Astrocyte of the hippocampus (primary cell): ENCODE results near the gene NFKBIL1.

ENCODE experiments used
- DNase-seq: peaks from one replicate; pipeline ENCODE4 v3.0.0; 2011; ENCODE audit warnings: low read depth, low spot score

NFKBIL1 gene

GRCh38 chr6:31559958-31560696 lies 12.7 kb downstream of the NFKBIL1 start:
- DNase-seq, result peak; percentile 75

DNA sequence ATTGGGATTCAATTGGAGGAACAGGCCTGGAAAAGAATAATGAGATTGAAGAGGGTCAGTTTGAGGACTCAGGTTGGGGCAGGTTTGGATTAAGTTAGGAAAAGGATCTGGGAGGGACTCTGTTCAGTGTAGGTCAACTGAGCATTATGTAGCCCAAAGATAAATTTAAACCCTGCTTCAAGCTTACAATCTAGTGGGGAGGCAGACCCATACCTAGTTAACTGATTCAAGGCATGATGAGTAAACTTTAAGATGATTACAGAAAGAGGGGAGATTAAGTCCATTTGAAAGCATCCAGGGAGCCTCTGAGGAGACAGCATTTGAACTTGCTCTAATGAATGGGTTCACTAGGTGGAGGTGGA lies 13.3 kb downstream of the NFKBIL1 start:
- no peak for DNase-seq

- DNase-seq, result no peak
Observed at GRCh38 chr6:31567531-31568370, 20.3 kb downstream of the NFKBIL1 start.

DNA sequence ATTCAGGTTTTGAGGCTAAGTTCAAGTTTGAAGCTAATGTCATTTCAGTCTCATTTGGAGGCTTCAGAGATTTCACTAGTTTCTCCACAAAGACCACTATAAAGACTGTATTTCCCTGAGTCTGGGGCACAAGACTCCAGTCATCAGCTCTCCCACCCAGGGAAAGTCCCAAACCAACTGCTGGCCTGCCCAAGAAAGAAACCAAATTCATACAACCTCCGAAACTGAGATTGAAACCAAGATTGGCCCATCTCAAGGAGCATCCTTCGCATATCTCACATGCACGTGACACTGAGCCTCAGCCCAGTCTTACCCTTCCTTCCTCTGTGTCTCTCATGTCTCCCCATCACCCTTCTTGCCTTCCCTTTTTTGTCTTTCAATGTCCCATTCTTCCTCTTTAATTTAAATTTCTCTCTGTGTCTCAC lies 21.1 kb downstream of the NFKBIL1 start:
- DNase-seq, result no peak

- no peak for DNase-seq
Observed at GRCh38 chr6:31569861-31570536, 22.6 kb downstream of the NFKBIL1 start.

DNA sequence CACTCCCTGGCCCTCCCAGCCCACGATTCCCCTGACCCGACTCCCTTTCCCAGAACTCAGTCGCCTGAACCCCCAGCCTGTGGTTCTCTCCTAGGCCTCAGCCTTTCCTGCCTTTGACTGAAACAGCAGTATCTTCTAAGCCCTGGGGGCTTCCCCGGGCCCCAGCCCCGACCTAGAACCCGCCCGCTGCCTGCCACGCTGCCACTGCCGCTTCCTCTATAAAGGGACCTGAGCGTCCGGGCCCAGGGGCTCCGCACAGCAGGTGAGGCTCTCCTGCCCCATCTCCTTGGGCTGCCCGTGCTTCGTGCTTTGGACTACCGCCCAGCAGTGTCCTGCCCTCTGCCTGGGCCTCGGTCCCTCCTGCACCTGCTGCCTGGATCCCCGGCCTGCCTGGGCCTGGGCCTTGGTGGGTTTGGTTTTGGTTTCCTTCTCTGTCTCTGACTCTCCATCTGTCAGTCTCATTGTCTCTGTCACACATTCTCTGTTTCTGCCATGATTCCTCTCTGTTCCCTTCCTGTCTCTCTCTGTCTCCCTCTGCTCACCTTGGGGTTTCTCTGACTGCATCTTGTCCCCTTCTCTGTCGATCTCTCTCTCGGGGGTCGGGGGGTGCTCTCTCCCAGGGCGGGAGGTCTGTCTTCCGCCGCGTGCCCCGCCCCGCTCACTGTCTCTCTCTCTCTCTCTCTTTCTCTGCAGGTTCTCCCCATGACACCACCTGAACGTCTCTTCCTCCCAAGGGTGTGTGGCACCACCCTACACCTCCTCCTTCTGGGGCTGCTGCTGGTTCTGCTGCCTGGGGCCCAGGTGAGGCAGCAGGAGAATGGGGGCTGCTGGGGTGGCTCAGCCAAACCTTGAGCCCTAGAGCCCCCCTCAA lies 24.9 kb downstream of the NFKBIL1 start, which contains the start of gene LTA:
TSS of gene LTA (plus strand) at position 249 of the 871 bp plus-strand sequence. CDS start at position 703, 454 bp downstream.
- no peak for DNase-seq

DNA sequence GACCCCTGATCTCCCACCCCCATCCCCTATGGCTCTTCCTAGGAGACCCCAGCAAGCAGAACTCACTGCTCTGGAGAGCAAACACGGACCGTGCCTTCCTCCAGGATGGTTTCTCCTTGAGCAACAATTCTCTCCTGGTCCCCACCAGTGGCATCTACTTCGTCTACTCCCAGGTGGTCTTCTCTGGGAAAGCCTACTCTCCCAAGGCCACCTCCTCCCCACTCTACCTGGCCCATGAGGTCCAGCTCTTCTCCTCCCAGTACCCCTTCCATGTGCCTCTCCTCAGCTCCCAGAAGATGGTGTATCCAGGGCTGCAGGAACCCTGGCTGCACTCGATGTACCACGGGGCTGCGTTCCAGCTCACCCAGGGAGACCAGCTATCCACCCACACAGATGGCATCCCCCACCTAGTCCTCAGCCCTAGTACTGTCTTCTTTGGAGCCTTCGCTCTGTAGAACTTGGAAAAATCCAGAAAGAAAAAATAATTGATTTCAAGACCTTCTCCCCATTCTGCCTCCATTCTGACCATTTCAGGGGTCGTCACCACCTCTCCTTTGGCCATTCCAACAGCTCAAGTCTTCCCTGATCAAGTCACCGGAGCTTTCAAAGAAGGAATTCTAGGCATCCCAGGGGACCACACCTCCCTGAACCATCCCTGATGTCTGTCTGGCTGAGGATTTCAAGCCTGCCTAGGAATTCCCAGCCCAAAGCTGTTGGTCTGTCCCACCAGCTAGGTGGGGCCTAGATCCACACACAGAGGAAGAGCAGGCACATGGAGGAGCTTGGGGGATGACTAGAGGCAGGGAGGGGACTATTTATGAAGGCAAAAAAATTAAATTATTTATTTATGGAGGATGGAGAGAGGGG lies 26.1 kb downstream of the NFKBIL1 start:
- DNase-seq, result no peak

GRCh38 chr6:31574106-31575061 lies 27.0 kb downstream of the NFKBIL1 start:
- no peak for DNase-seq

GRCh38 chr6:31575335-31575901 lies 28.0 kb downstream of the NFKBIL1 start, which contains the start of gene TNF:
Gene TNF, plus strand, starts transcription at chr6:31575565. Its CDS starts 177 bp downstream, at chr6:31575742.
- DNase-seq, result no peak

GRCh38 chr6:31575952-31576685 lies 28.7 kb downstream of the NFKBIL1 start:
- no peak for DNase-seq

DNA sequence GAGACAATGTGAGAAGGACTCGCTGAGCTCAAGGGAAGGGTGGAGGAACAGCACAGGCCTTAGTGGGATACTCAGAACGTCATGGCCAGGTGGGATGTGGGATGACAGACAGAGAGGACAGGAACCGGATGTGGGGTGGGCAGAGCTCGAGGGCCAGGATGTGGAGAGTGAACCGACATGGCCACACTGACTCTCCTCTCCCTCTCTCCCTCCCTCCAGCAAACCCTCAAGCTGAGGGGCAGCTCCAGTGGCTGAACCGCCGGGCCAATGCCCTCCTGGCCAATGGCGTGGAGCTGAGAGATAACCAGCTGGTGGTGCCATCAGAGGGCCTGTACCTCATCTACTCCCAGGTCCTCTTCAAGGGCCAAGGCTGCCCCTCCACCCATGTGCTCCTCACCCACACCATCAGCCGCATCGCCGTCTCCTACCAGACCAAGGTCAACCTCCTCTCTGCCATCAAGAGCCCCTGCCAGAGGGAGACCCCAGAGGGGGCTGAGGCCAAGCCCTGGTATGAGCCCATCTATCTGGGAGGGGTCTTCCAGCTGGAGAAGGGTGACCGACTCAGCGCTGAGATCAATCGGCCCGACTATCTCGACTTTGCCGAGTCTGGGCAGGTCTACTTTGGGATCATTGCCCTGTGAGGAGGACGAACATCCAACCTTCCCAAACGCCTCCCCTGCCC lies 29.6 kb downstream of the NFKBIL1 start:
- no peak for DNase-seq

DNA sequence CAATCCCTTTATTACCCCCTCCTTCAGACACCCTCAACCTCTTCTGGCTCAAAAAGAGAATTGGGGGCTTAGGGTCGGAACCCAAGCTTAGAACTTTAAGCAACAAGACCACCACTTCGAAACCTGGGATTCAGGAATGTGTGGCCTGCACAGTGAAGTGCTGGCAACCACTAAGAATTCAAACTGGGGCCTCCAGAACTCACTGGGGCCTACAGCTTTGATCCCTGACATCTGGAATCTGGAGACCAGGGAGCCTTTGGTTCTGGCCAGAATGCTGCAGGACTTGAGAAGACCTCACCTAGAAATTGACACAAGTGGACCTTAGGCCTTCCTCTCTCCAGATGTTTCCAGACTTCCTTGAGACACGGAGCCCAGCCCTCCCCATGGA lies 30.2 kb downstream of the NFKBIL1 start:
- DNase-seq, result no peak

GRCh38 chr6:31578184-31579118 lies 31.0 kb downstream of the NFKBIL1 start:
- DNase-seq, result peak; percentile 12

GRCh38 chr6:31579119-31579505 lies 31.7 kb downstream of the NFKBIL1 start:
- no peak for DNase-seq

GRCh38 chr6:31579546-31580437 lies 32.4 kb downstream of the NFKBIL1 start:
- DNase-seq, result no peak

DNA sequence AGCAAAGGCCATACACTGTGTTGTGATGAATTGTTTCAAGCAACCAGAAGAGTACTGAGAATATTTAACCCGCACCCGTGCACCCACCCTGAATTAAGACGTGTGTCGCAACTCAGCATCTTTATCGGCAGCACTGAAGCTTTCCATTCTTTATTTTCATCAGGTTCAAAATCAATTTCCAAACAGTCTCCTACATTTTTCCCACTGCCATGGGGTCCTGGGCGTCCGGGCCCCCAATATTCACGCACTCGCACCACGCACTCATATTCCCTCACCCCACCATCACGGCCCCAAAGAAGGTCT lies 33.0 kb downstream of the NFKBIL1 start:
- no peak for DNase-seq
